SK-N-SH treated with all-trans-retinoic acid at 6 μM for 48 hours (cell line): ENCODE results near the gene CNOT9.

Source experiments
- ATAC-seq: fragments of 200-7000 bp; cut with Tn5 transposase; 3 replicates; pipeline ENCODE4 v1.9.1; 2020; ENCODE audit warnings: mild to moderate bottlenecking, moderate library complexity
- ARNTL ChIP-seq: fragments of 450-650 bp; formaldehyde crosslinking; IDR thresholded peaks from 2 replicates; pipeline ENCODE4 v1.5.0; 2020; ENCODE audit warnings: low read depth, mild to moderate bottlenecking, moderate library complexity, borderline replicate concordance
- BACH2 ChIP-seq: fragments of 250-450 bp; sonication (Bioruptor Pico); IDR thresholded peaks from 2 replicates; pipeline ENCODE4 v1.9.0; 2021; ENCODE audit warnings: mild to moderate bottlenecking, borderline replicate concordance
- CSDC2 ChIP-seq: fragments of 250-450 bp; sonication (Bioruptor Pico); IDR thresholded peaks from 2 replicates; pipeline ENCODE4 v1.5.0; 2020; ENCODE audit warnings: mild to moderate bottlenecking, moderate library complexity
- ESRRG ChIP-seq: fragments of 250-450 bp; sonication (Bioruptor Pico); IDR thresholded peaks from 2 replicates; pipeline ENCODE4 v1.6.1; 2021; ENCODE audit warnings: mild to moderate bottlenecking
- GLIS3 ChIP-seq: fragments of 250-450 bp; sonication (Bioruptor Pico); IDR thresholded peaks from 2 replicates; pipeline ENCODE4 v1.5.0; 2020; ENCODE audit warnings: mild to moderate bottlenecking, moderate library complexity
- ISL1 ChIP-seq: fragments of 250-450 bp; sonication (Bioruptor Pico); IDR thresholded peaks from 2 replicates; pipeline ENCODE4 v2.1.2; 2022; ENCODE audit warnings: mild to moderate bottlenecking, moderate library complexity
- OSR1 ChIP-seq: fragments of 250-450 bp; sonication (Bioruptor Pico); IDR thresholded peaks from 2 replicates; pipeline ENCODE4 v1.8.0; 2022; ENCODE audit warnings: moderate library complexity, mild to moderate bottlenecking, inconsistent platforms
- POU6F1 ChIP-seq: fragments of 250-450 bp; sonication (Bioruptor Pico); IDR thresholded peaks from 2 replicates; pipeline ENCODE4 v1.8.0; 2021; ENCODE audit warnings: low read depth, mild to moderate bottlenecking, moderate library complexity, borderline replicate concordance
- PPARA ChIP-seq: fragments of 250-450 bp; sonication (Bioruptor Pico); IDR thresholded peaks from 2 replicates; pipeline ENCODE4 v1.5.0; 2020; ENCODE audit warnings: mild to moderate bottlenecking, borderline replicate concordance
- RARB ChIP-seq: fragments of 250-450 bp; sonication (Bioruptor Pico); IDR thresholded peaks from 2 replicates; pipeline ENCODE4 v1.8.0; 2021; ENCODE audit warnings: mild to moderate bottlenecking, moderate library complexity
- TCF4 ChIP-seq: fragments of 250-450 bp; sonication (Bioruptor Pico); IDR thresholded peaks from 2 replicates; pipeline ENCODE4 v1.8.0; 2021; ENCODE audit warnings: mild to moderate bottlenecking, moderate library complexity, borderline replicate concordance
- TOX ChIP-seq: fragments of 250-450 bp; sonication (Bioruptor Pico); IDR thresholded peaks from 2 replicates; pipeline ENCODE4 v1.8.0; 2021; ENCODE audit warnings: mild to moderate bottlenecking, moderate library complexity, borderline replicate concordance
- ZC3H10 ChIP-seq: fragments of 250-450 bp; sonication (Bioruptor Pico); IDR thresholded peaks from 2 replicates; pipeline ENCODE4 v1.5.1; 2021; ENCODE audit warnings: mild to moderate bottlenecking, moderate library complexity
- ZFP3 ChIP-seq: fragments of 250-450 bp; sonication (Bioruptor Pico); IDR thresholded peaks from 2 replicates; pipeline ENCODE4 v1.5.0; 2020; ENCODE audit warnings: mild to moderate bottlenecking, moderate library complexity
- ZFP30 ChIP-seq: fragments of 450-650 bp; formaldehyde crosslinking; IDR thresholded peaks from 2 replicates; pipeline ENCODE4 v1.5.0; 2022; ENCODE audit warnings: mild to moderate bottlenecking, moderate library complexity
- ZNF565 ChIP-seq: fragments of 450-650 bp; formaldehyde crosslinking; conservative IDR thresholded peaks from 2 replicates; pipeline ENCODE4 v1.5.0; 2020; ENCODE audit warnings: low read depth, mild to moderate bottlenecking, moderate library complexity
- ZNF70 ChIP-seq: fragments of 450-650 bp; formaldehyde crosslinking; IDR thresholded peaks from 2 replicates; pipeline ENCODE4 v1.5.0; 2020; ENCODE audit warnings: mild to moderate bottlenecking, moderate library complexity
- ZNF8 ChIP-seq: fragments of 450-650 bp; formaldehyde crosslinking; IDR thresholded peaks from 2 replicates; pipeline ENCODE4 v1.5.0; 2020; ENCODE audit warnings: mild to moderate bottlenecking, moderate library complexity
- TF ChIP-seq, protein P1 (sequence below): fragments of 250-450 bp; sonication (Bioruptor Pico); IDR thresholded peaks from 2 replicates; pipeline ENCODE4 v1.5.1; 2020; ENCODE audit warnings: low read depth, mild to moderate bottlenecking, moderate library complexity
- TF ChIP-seq, protein P2 (sequence below): fragments of 250-450 bp; sonication (Bioruptor Pico); IDR thresholded peaks from 2 replicates; pipeline ENCODE4 v1.5.1; 2021; ENCODE audit warnings: mild to moderate bottlenecking, moderate library complexity
- TF ChIP-seq, protein P3 (sequence below): fragments of 250-450 bp; sonication (Bioruptor Pico); IDR thresholded peaks from 2 replicates; pipeline ENCODE4 v1.8.0; 2020; ENCODE audit warnings: mild to moderate bottlenecking, moderate library complexity, borderline replicate concordance

Gene CNOT9

DNA sequence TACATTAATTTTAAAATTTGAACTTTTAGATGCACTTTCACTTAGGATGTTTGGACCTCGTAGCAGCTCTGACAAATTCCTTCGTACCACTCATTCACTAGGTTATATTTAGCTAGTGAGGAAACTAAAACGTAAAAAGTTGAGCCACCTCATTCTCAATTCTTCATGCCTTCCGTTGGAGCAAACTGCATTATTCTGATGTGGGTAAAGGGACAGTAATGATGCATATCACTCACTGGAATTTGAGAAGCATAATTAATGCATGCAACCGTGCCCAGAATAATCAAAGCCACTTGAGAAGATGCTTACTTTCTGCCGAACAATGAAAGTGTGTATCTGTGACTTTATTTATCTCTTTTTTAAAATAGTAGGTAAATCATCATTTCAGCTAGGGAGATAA lies 2.2 kb downstream of the CNOT9 start:
- ATAC-seq: no peak
- TF ChIP-seq, protein P1, sequence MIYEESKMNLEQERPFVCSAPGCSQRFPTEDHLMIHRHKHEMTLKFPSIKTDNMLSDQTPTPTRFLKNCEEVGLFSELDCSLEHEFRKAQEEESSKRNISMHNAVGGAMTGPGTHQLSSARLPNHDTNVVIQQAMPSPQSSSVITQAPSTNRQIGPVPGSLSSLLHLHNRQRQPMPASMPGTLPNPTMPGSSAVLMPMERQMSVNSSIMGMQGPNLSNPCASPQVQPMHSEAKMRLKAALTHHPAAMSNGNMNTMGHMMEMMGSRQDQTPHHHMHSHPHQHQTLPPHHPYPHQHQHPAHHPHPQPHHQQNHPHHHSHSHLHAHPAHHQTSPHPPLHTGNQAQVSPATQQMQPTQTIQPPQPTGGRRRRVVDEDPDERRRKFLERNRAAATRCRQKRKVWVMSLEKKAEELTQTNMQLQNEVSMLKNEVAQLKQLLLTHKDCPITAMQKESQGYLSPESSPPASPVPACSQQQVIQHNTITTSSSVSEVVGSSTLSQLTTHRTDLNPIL (CRISPR knock-in tag): no peak
- no peak for TF ChIP-seq ZFP3 (CRISPR knock-in tag)
- no peak for TF ChIP-seq RARB (CRISPR knock-in tag)
- no peak for TF ChIP-seq GLIS3 (CRISPR knock-in tag)
- no peak for TF ChIP-seq ZNF70 (CRISPR knock-in tag)
- TF ChIP-seq ZFP30 (CRISPR knock-in tag): no peak
- TF ChIP-seq BACH2 (CRISPR knock-in tag): no peak
- TF ChIP-seq, all 23 proteins: peak for 0

DNA sequence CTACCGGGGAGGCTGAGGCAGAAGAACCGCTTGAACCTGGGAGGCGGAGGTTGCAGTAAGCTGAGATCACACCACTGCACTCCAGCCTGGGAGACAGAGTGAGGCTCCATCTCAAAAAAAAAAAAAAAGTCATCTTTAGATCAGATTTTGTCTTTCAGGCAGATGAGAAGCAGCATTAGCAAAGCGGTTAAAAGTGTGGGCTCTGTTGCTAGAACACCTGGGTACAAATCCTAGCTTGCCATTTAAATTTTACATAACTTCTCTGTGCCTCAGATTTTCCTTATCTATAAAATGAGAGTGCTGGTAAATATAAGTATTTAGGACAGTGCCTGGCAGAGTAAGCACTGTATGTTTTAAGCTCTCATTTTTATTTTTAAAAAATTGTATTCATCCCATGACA lies 8.2 kb downstream of the CNOT9 start:
- ATAC-seq: no peak
- TF ChIP-seq ZNF70 (CRISPR knock-in tag): no peak
- no peak for TF ChIP-seq ZNF8 (CRISPR knock-in tag)
- TF ChIP-seq RARB (CRISPR knock-in tag): no peak
- TF ChIP-seq PPARA (CRISPR knock-in tag): no peak
- no peak for TF ChIP-seq POU6F1
- TF ChIP-seq ARNTL (CRISPR knock-in tag): no peak
- TF ChIP-seq, protein P2, sequence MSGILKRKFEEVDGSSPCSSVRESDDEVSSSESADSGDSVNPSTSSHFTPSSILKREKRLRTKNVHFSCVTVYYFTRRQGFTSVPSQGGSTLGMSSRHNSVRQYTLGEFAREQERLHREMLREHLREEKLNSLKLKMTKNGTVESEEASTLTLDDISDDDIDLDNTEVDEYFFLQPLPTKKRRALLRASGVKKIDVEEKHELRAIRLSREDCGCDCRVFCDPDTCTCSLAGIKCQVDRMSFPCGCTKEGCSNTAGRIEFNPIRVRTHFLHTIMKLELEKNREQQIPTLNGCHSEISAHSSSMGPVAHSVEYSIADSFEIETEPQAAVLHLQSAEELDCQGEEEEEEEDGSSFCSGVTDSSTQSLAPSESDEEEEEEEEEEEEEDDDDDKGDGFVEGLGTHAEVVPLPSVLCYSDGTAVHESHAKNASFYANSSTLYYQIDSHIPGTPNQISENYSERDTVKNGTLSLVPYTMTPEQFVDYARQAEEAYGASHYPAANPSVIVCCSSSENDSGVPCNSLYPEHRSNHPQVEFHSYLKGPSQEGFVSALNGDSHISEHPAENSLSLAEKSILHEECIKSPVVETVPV (CRISPR knock-in tag): no peak
- no peak for TF ChIP-seq ZC3H10 (CRISPR knock-in tag)
- TF ChIP-seq ISL1 (CRISPR knock-in tag): no peak
- no peak for TF ChIP-seq CSDC2 (CRISPR knock-in tag)
- TF ChIP-seq, protein P3, sequence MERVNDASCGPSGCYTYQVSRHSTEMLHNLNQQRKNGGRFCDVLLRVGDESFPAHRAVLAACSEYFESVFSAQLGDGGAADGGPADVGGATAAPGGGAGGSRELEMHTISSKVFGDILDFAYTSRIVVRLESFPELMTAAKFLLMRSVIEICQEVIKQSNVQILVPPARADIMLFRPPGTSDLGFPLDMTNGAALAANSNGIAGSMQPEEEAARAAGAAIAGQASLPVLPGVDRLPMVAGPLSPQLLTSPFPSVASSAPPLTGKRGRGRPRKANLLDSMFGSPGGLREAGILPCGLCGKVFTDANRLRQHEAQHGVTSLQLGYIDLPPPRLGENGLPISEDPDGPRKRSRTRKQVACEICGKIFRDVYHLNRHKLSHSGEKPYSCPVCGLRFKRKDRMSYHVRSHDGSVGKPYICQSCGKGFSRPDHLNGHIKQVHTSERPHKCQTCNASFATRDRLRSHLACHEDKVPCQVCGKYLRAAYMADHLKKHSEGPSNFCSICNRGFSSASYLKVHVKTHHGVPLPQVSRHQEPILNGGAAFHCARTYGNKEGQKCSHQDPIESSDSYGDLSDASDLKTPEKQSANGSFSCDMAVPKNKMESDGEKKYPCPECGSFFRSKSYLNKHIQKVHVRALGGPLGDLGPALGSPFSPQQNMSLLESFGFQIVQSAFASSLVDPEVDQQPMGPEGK: no peak
- TF ChIP-seq ZFP3 (CRISPR knock-in tag): no peak
- no peak for TF ChIP-seq TOX

- TF ChIP-seq ZNF70 (CRISPR knock-in tag): no peak
- TF ChIP-seq PPARA (CRISPR knock-in tag): no peak
- TF ChIP-seq ZFP3 (CRISPR knock-in tag): no peak
- no peak for TF ChIP-seq GLIS3 (CRISPR knock-in tag)
- no peak for TF ChIP-seq ESRRG (CRISPR knock-in tag)
- TF ChIP-seq ZNF8 (CRISPR knock-in tag): no peak
- TF ChIP-seq, protein P1 (CRISPR knock-in tag): no peak
- no peak for TF ChIP-seq ARNTL (CRISPR knock-in tag)
- no peak for TF ChIP-seq POU6F1
- TF ChIP-seq CSDC2 (CRISPR knock-in tag): no peak
- TF ChIP-seq, protein P2 (CRISPR knock-in tag): no peak
- TF ChIP-seq ZC3H10 (CRISPR knock-in tag): no peak
- no peak for TF ChIP-seq TOX
- TF ChIP-seq OSR1 (CRISPR knock-in tag): no peak
- no peak for TF ChIP-seq ZFP30 (CRISPR knock-in tag)
- TF ChIP-seq RARB (CRISPR knock-in tag): no peak
- TF ChIP-seq, protein P3: no peak
- TF ChIP-seq TCF4 (CRISPR knock-in tag): no peak
- TF ChIP-seq ZNF565 (CRISPR knock-in tag): no peak
- no peak for ATAC-seq
Measured at GRCh38 chr2:218577482-218578220, 9.0 kb downstream of the CNOT9 start.
